GM04503 (cell line): ENCODE results near the gene POT1.

Source experiments
- DNase-seq: peaks from one replicate; pipeline ENCODE4 v3.0.0-alpha.2; 2012; ENCODE audit warnings: low read depth

The POT1 gene

DNA sequence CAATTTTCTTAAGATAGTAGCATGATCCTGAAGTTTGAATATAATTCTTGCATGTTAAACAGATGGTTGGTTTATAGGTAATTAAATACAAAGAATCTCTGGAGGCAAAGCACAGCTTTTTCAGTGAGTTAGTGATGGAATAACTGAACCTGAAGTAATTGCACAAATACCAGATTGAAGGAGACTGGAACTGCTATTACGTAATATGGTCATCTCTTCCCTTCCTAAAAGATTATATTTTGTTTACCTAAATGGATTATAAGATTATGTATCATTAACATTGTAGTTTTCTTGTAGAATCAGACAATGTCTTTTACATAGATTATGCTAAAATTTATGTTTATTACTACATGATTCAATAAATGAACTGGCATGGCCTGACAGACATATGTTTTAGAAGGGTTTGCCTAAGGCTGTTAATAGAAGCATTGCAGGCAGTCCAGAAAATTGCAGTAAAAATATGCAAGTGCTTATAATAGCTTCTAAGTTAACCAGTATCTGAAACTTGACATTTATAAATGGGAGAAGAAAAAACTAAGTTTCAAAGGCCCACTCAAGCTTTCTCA lies 128.2 kb downstream of the POT1 start:
- no peak for DNase-seq

- DNase-seq = no peak
These were observed 129.2 kb downstream of the POT1 start for GRCh38 chr7:124800386-124800785.

GRCh38 chr7:124799448-124799847 lies 130.2 kb downstream of the POT1 start:
- DNase-seq = no peak

- DNase-seq = no peak
These were observed 132.9 kb downstream of the POT1 start for GRCh38 chr7:124796771-124797170.

DNA sequence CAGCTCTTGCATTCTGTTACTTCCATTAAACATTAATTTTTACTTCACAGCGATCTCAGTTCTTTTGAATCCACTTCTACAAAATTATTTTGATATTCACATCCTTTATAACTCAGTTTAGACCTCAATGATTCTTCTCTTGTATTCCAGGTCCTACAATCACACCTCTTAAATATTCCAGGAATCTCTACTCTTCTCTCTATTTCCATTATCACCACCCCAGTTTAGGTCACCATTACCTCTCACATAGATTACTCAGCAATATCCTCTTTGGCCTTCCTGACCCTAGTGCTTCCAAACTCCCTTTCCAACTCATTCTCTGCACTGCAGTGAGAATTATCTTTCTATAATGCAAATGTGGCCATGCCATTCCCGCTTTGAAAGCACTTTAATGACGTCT lies 136.9 kb downstream of the POT1 start:
- no peak for DNase-seq

GRCh38 chr7:124792002-124792401 lies 137.6 kb downstream of the POT1 start:
- no peak for DNase-seq

GRCh38 chr7:124791426-124791825 lies 138.2 kb downstream of the POT1 start:
- DNase-seq = no peak

DNA sequence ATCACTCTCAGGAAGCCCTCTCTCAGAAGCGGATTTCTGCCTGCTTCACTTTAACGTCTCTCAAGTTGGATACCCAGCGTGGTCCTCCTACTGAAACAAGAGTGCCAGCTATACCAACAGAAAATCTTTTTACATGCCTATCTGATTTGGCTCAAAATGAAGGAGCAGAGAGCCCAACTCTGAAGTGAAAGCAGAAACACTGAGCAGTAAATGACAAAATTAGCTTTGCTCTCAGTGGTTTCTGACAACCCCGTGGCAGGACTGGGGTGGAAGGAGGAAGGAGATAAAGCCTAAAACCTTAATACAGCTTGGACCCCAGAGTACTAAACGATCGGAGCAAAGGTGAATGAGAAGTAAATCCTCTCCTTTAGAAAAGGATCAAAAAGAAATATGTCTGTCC lies 139.0 kb downstream of the POT1 start:
- DNase-seq = no peak

DNA sequence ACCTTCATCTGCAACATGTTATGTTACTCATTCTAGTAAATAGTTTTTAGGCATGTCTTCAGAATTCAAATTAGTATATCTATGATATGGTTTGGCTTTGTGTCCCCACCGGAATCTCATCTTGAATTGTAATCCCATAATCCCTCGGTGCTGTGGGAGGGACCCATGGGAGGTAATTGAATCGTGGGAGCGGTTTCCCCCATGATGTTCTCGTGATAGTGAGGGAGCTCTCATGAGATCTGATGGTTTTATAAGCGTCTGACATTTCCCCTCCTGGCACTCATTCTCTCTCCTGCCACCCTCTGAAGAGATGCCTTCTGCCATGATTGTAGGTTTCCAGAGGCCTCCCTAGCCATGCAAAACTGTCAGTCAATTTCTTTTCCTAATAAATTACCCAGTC lies 143.6 kb downstream of the POT1 start:
- no peak for DNase-seq

- peak; percentile 14 for DNase-seq
These were observed 144.5 kb downstream of the POT1 start for GRCh38 chr7:124784879-124785818.

DNA sequence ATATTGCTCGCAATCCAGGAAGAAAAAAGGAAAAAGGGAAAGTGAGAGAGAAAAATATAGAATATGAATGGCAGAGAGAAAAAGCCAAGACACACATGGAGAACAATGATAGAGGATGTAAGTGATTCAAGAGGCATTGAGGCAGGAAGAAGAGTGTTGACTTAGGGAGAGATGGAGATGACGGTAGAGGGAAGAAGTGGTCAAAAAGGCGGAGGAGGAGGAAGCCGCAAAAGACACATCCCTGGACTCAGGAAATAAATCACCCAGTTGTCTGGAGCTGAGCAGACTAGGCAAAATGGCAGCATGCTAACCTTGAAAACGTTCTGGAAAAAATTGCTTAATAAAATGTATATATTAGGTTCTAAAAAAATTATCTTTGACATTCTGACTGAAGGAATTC lies 146.4 kb downstream of the POT1 start:
- no peak for DNase-seq

GRCh38 chr7:124781907-124782734 lies 147.5 kb downstream of the POT1 start:
- DNase-seq = no peak

DNA sequence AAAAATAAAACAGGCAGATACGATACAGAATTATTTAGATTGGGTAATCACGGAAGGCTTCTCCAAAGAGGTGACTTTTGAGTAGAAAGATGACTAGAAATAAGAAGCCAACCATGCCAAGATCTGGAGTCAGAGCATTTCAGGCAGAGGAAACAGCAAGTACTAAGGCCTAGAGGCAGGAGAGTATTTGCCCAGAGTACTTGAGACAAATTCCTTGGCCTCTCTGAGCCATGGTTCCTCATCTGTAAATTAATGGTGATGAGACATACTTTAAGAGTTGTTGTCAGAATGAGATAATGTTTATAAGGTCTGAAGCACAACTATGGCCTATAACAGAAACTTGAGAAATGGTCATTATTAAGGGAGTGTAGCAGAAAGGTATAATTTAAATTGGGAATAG lies 148.2 kb downstream of the POT1 start:
- no peak for DNase-seq

- no peak for DNase-seq
These were observed 149.0 kb downstream of the POT1 start for GRCh38 chr7:124780608-124781007.

- no peak for DNase-seq
These were observed 149.6 kb downstream of the POT1 start for GRCh38 chr7:124780056-124780455.

GRCh38 chr7:124779620-124780019 lies 150.0 kb downstream of the POT1 start:
- DNase-seq = no peak

DNA sequence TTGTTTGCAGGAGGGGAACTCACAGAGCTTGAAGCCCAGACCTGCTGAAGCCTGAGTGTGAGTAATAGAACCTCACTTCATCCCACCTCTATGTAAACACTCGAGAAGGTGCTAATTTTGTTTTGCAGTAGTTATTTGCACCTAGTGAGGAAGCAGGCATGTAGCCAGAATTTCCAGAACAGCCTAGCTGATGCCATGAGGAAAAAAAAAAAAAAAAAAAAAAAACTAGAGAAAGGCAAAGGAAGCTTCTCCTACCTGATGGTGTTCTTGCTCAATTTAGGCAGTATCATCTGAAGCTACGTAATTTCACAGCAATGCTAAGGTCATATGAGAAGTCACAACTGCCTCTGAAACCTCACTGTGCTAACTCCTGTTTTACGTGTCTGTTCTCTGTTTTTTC lies 150.4 kb downstream of the POT1 start:
- DNase-seq = no peak

- no peak for DNase-seq
These were observed 152.4 kb downstream of the POT1 start for GRCh38 chr7:124777268-124777667.

DNA sequence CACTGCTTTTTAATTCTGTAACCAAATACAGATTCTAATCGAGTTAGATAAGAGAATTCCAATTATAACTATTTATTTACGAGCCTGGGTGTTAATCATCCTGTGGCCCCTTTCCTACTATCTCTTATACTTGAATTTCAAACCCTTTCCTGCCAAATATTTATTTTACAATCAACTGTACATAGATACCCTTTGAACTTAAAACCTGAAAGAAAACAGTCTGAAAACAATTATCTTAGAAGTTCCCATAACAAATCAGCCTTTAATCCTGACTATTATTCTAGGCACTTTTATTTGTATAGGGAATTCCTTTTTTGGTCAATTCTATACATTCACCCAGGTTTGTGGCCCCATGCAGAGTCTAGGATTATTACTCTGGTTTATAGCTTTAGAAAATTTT lies 153.5 kb downstream of the POT1 start:
- DNase-seq = no peak

- no peak for DNase-seq
These were observed 154.2 kb downstream of the POT1 start for GRCh38 chr7:124775422-124775821.

DNA sequence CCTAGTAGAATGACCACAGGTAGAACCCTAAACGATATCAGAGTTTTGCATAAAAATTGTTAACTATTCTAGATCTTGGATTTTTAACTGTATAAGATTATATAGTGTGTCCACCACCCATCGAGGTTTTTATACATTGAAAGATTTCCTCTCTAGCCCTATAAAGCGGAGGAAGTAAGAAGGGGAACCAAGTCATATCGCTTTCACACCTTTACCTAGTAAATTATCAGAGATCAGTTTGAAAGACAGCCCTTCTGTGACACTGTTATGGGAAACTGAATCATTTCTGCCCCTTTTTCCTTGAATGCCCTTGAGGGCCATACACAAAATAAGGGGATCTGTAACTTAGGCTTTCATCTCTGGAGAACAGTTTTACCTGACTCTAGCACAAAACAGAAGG lies 155.7 kb downstream of the POT1 start:
- DNase-seq = no peak

DNA sequence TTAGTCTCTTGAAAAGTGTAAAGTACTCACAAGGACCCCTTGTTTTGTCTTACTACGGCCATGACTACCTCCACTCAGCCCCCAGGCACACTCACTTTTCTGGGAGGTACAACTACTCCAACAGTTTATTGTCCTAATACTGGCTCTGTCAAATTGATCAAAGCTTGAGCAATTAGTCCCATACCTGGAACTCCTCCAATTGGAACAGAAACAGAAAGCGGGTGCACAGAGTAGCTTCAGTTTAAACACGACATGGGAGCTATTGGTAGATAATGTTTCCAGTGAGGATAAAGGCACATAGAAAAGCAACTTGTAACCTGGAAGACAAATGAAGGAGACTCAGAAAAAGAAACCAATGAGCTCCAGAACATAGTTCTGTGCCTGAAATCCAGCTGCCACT lies 156.3 kb downstream of the POT1 start:
- DNase-seq = no peak
